ENCODE measurements around the gene COPS2.
"Not testable (repeated sequence)": the region's sequence is repeated elsewhere in the genome, so short reads cannot be mapped to it uniquely, and the experiment has no call there.

COPS2 gene

GRCh38 chr15:49103002-49103401 is 52.4 kb downstream of the COPS2 start:
- DNase-seq (ENCODE audit: low spot score): no peak

- no peak for DNase-seq (ENCODE audit: low spot score)
Observed at GRCh38 chr15:49101536-49101935, 53.9 kb downstream of the COPS2 start.

GRCh38 chr15:49096090-49096750 is 59.2 kb downstream of the COPS2 start:
- no peak for DNase-seq (ENCODE audit: low spot score)

- no peak for DNase-seq (ENCODE audit: low spot score)
Observed at GRCh38 chr15:49094923-49095322, 60.5 kb downstream of the COPS2 start.

- no peak for DNase-seq (ENCODE audit: low spot score)
Observed at GRCh38 chr15:49093252-49094105, 61.9 kb downstream of the COPS2 start.

GRCh38 chr15:49088996-49089395 is 66.4 kb downstream of the COPS2 start:
- no peak for DNase-seq (ENCODE audit: low spot score)

- DNase-seq (ENCODE audit: low spot score): no peak
Observed at GRCh38 chr15:49085696-49086459, 69.5 kb downstream of the COPS2 start.

- no peak for DNase-seq (ENCODE audit: low spot score)
Observed at GRCh38 chr15:49084285-49084570, 71.2 kb downstream of the COPS2 start.

GRCh38 chr15:49083401-49084284 is 71.8 kb downstream of the COPS2 start:
- no peak for DNase-seq (ENCODE audit: low spot score)

- DNase-seq (ENCODE audit: low spot score): no peak
Observed at GRCh38 chr15:49082960-49083359, 72.4 kb downstream of the COPS2 start.

- DNase-seq (ENCODE audit: low spot score): no peak
Observed at GRCh38 chr15:49079340-49080039, 75.9 kb downstream of the COPS2 start.

GRCh38 chr15:49075881-49076280 is 79.5 kb downstream of the COPS2 start:
- DNase-seq (ENCODE audit: low spot score): no peak

GRCh38 chr15:49074589-49075287 is 80.7 kb downstream of the COPS2 start:
- not testable (repeated sequence) for DNase-seq (ENCODE audit: low spot score)
